ENCODE results near the gene DOK6.
"Not testable (repeated sequence)": the region's sequence is repeated elsewhere in the genome, so short reads cannot be mapped to it uniquely, and the experiment has no call there.

The DOK6 gene

DNA sequence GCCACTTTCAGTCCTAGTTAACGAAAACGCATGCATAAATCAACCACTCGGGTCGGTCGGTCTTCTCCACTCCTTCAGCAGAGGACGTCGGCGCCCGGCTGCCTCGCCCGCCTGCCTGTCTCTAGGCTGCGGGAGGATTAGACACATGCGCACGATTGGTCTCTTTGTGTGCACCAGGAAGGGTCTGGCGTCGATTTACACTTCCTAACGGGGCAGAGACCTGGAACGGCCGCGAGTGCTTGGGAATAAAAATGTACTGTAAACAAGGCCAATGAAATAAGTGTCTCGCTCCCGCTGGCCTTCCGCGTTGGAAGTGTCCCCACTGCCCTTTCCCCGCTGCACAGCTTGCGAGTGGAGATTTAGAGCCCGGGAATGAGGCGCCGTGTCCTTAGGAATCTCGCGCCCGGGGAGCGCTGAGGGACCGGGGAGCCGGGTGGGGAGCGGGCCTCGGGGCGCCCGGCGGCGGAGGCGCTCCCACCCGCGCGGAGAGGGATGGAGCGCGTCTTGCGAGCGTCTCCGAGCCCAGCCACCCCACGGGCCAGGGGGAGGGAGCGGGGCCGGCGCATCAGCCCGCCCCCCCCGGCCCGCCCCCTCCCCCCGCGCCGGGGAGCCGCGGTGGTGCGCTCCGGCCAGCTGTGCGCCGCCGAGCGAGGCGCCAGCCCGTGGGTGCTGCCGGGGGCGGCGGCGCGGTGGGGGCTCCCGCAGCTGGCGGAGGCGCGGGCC is at the start of gene DOK6:
DOK6 (plus strand) TSS at position 636 of the 723 bp plus-strand sequence.
- DNase-seq (ENCODE audit: low read depth in 3 of 3, low spot score in 1 of 3) = no peak

- DNase-seq (ENCODE audit: low read depth in 3 of 3, low spot score in 1 of 3) = no peak
Measured at GRCh38 chr18:69353023-69353422, 47.7 kb upstream of the DOK6 start.

GRCh38 chr18:69357590-69357989 is 43.1 kb upstream of the DOK6 start:
- no peak for DNase-seq (ENCODE audit: low read depth in 3 of 3, low spot score in 1 of 3)

DNA sequence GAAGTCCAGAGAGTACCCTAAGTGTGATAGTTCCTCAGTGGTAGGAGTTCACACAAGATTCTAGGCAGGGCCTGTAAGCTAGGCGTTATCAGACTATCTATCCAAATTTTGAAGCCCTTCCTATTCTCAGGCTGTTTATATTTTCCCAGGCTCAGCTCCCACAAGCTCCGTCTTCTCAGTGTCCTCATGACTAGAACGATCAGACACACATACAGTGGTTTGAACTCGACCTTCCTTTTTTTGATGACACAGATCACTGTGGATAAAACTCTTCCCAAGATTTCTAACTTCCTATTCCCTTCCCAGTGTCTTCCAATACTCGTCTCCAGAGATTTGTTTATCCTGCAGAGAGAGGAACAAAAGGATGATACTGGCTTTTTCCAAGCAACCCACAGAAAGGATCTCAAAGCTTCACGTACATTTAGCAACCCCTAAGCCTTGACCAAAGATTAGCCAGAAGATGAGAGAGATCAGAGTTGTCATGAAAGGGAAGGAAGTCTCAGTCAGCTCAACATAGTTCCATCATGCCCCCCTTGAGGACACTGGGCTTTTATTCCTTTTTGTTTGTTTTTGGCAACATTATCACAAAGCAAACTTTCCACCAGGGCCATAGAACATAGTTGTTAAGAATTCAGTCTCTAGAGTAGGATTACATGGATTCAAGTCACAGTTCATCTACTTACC is 42.3 kb upstream of the DOK6 start:
- DNase-seq (ENCODE audit: low read depth in 3 of 3, low spot score in 1 of 3) = no peak

DNA sequence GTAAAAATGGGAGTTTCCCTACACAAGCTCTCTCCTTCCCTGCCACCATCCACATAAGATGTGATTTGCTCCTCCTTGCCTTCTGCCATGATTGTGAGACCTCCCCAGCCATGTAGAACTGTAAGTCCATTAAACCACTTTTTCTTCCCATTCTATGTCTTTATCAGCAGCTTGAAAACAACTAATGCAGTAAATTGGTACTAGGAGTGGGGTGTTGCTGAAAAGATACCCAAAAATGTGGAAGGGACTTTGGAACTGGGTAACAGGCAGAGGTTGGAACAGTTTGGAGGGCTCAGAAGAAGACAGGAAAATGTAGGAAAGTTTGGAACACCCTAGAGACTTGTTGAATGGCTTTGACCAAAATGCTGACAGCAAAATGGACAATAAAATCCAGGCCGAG is 40.9 kb upstream of the DOK6 start:
- not testable (repeated sequence) for DNase-seq (ENCODE audit: low read depth in 3 of 3, low spot score in 1 of 3)

DNA sequence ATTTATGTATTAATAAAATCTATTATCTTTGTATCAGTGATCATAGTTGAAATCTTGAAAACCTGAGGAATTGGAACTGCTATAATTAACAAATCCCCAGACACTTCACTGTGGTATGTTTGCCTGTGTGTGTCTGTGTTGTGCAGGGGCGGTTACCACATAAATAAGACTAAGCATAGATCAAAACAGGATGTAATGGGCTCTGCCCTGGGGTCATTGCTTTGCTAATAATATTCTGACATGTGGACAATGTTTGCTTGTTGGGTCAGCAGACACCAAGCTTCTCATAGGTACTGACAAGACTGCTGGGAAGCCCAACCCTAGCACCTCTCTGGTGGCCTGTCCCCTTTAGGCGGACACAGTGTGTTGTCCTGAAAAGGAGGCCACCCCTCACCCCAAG is 35.8 kb upstream of the DOK6 start:
- no peak for DNase-seq (ENCODE audit: low read depth in 3 of 3, low spot score in 1 of 3)

- DNase-seq (ENCODE audit: low read depth in 3 of 3, low spot score in 1 of 3) = no peak
Measured at GRCh38 chr18:69365658-69366057, 35.0 kb upstream of the DOK6 start.

GRCh38 chr18:69367104-69367503 is 33.6 kb upstream of the DOK6 start:
- no peak for DNase-seq (ENCODE audit: low read depth in 3 of 3, low spot score in 1 of 3)

DNA sequence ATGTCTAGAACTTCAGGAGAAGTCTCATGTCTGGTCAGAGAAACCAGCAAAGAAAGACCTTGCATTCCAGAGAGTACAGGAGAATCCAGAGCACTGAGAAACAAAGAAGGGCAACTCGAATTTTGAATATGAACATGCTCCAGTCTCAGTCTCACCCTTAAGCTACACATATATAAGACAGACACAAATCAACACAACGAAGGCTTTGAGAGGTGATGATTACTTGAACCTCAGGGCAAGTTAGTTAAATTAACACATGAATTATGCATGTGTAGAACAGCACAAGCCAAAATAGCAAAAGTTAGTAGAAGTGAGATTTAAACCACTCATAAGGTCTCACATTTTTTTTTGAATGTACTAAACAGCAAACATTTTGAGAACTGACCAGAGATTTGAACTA is 29.0 kb upstream of the DOK6 start:
- DNase-seq (ENCODE audit: low read depth in 3 of 3, low spot score in 1 of 3) = no peak

- no peak for DNase-seq (ENCODE audit: low read depth in 3 of 3, low spot score in 1 of 3)
Measured at GRCh38 chr18:69380324-69380723, 20.4 kb upstream of the DOK6 start.

GRCh38 chr18:69383186-69383585 is 17.5 kb upstream of the DOK6 start:
- no peak for DNase-seq (ENCODE audit: low read depth in 3 of 3, low spot score in 1 of 3)

GRCh38 chr18:69387186-69387585 is 13.5 kb upstream of the DOK6 start:
- DNase-seq (ENCODE audit: low read depth in 3 of 3, low spot score in 1 of 3) = no peak

GRCh38 chr18:69388222-69388621 is 12.5 kb upstream of the DOK6 start:
- no peak for DNase-seq (ENCODE audit: low read depth in 3 of 3, low spot score in 1 of 3)

DNA sequence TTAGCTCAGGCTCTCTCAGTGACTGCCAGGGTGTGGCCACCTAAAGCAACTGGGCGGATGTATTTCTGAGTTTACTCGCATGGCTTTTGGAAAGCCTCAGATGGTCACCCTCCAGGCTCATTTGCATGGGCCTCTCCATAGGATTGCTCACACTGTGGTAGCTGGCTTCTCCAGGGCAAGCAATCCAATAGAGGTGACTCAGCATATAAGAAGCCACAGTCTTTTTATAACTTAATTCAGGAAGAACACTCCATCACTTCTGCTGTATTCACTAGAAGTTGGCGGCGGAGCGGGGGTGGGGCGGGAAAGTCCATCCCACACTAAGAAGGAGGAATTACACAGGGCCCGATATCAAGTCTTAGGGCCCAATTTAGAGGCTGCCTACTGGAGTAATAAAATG is 3.6 kb upstream of the DOK6 start:
- DNase-seq (ENCODE audit: low read depth in 3 of 3, low spot score in 1 of 3) = no peak

- DNase-seq (ENCODE audit: low read depth in 3 of 3, low spot score in 1 of 3) = no peak
Measured at GRCh38 chr18:69399253-69399652, 1.4 kb upstream of the DOK6 start.

GRCh38 chr18:69400976-69401225 is 213 bp downstream of the DOK6 start:
- no peak for DNase-seq (ENCODE audit: low read depth in 3 of 3, low spot score in 1 of 3)

- DNase-seq (ENCODE audit: low read depth in 3 of 3, low spot score in 1 of 3) = no peak
Measured at GRCh38 chr18:69401226-69401971, 711 bp downstream of the DOK6 start.

GRCh38 chr18:69401972-69402532 is 1.4 kb downstream of the DOK6 start:
- DNase-seq (ENCODE audit: low read depth in 3 of 3, low spot score in 1 of 3) = no peak

- DNase-seq (ENCODE audit: low read depth in 3 of 3, low spot score in 1 of 3) = no peak
Measured at GRCh38 chr18:69402533-69402989, 1.9 kb downstream of the DOK6 start.

DNA sequence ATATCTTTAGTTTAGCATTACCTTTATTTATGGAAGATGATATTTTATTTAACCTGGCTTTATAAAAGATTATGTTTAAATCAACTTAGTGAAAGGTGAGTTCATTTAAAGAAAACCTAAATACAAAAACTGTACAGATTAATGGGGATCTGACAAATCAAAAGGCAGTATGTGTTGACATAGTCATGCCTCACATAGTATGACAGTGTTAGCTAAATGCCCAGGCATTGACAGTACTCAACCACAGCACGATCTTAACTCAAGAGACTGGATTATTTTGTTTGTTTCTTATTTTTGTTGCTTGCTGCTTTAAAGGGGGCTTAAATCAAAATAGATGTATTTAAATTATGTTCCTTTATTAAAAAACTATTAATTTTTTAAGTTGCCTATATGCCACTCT is 7.8 kb downstream of the DOK6 start:
- no peak for DNase-seq (ENCODE audit: low read depth in 3 of 3, low spot score in 1 of 3)

GRCh38 chr18:69411199-69411598 is 10.5 kb downstream of the DOK6 start:
- DNase-seq (ENCODE audit: low read depth in 3 of 3, low spot score in 1 of 3) = no peak

GRCh38 chr18:69414184-69414583 is 13.5 kb downstream of the DOK6 start:
- DNase-seq (ENCODE audit: low read depth in 3 of 3, low spot score in 1 of 3) = no peak
